HG02852 (cell line): ENCODE results near the gene AGBL5.
"Not testable (repeated sequence)": the region's sequence is repeated elsewhere in the genome, so short reads cannot be mapped to it uniquely, and the experiment has no call there.

Experiments used
- ATAC-seq: cut with Tn5 transposase; IDR thresholded peaks from one replicate; pipeline ENCODE4 v1.9.1; 2021; ENCODE audit warnings: mild to moderate bottlenecking, moderate library complexity; ENCODE audit not compliant: unreplicated experiment

AGBL5 gene

DNA sequence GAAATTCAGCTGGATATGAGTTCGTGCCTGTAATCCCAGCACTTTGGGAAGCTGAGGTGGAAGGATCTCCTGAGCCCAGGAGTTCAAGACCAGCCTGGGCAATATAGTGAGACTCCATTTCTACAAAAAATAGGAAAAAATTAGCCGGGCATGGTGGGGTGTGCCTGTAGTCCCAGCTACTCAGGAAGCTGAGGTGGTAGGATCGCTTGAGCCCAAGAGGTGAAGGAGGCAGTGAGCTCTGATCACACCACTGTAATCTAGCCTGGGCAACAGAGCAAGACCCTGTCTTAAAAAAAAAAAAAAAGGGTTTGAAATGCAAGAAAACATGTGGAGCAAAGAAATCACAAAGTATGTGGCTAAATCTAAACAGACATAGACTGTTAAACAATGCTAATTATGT is 57.6 kb downstream of the AGBL5 start:
- ATAC-seq = no peak

DNA sequence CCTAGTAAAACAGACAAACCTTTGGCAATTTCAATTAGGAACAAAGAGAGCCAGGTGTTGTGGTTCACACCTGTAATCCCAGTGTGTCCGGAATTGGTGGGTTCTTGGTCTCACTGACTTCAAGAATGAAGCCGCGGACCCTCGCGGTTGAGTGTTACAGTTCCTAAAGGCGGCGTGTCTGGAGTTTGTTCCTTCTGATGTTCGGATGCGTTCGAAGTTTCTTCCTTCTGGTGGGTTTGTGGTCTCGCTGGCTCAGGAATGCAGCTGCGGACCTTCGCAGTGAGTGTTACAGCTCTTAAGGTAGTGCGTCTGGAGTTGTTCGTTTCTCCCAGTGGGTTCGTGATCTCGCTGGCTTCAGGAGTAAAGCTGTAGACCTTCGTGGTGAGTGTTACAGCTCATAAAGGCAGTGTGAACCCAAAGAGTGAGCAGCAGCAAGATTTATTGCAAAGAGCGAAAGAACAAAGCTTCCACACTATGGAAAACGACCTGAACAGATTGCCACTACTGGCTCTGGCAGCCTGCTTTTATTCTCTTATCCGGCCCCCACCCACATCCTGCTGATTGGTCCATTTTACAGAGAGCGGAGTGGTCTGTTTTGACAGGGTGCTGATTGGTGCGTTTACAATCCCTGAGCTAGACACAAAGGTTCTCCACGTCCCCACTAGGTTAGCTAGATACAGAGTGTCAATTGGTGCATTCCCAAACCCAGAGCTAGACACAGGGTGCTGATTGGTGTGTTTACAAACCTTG is 59.3 kb downstream of the AGBL5 start:
- not testable (repeated sequence) for ATAC-seq

DNA sequence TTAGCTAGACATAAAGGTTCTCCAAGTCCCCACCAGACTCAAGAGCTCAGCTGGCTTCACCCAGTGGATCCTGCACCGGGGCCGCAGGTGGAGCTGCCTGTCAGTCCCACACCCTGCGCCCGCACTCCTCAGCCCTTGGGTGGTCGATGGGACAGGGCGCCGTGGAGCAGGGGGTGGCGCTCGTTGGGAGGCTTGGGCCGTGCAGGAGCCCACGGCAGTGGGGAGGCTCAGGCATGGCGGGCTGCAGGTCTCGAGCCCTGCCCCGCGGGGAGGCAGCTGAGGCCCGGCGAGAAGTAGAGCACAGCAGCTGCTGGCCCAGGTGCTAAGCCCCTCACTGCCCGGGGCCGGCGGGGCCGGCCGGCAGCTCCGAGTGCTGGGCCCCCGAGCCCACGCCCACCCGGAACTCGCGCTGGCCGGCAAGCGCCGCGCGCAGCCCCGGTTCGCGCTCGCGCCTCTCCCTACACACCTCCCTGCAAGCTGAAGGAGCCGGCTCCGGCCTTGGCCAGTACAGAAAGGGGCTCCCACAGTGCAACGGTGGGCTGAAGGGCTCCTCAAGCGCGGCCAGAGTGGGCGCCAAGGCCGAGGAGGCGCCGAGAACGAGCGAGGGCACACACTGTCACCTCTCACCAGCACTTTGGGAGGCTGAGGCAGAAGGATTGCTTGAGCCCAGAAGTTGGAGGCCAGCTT is 60.1 kb downstream of the AGBL5 start:
- ATAC-seq = not testable (repeated sequence)

DNA sequence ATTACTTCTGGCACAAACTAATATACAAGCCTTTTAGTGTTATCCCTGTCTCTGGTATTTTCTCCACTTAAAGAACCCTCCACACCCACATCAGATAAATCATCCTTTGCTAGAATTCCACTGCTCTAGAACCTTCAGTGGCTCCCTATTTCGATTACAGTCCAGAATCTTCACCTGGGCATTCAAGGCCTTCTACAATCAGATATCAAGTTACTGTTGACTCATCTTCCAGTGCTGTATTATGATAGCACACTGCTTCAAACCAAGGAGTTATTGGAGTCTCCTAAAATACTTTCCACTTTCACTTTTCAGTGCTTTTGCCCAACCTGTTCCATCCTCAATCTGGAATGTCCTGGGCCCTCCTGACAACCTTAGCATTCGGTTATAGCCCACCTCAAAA is 64.1 kb downstream of the AGBL5 start:
- no peak for ATAC-seq

DNA sequence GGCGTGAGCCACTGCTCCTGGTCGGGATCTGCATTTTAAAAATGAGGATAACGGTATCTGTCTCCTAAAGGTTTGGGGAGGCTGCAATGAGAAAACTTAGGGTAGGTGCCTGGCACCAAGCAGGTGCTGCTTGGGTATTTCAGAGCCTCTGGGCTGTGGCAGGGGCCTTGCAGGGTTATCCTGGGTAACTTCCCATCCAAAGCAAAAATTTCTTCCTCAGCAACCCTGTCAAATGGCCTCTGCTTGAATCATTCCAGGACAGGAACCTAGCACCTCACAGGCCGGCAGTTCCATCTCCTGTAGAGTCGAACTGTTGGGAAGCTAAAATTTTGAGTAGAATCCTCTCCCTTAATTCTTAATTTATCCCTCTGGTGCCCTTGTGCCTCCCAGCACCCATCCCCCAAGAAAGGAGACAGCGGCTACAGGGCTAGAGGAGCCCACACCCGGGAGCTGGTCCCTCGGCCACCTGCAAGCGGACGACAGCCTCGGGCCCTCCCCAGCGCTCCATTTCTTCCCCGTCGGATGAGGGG is 66.6 kb downstream of the AGBL5 start:
- no peak for ATAC-seq

DNA sequence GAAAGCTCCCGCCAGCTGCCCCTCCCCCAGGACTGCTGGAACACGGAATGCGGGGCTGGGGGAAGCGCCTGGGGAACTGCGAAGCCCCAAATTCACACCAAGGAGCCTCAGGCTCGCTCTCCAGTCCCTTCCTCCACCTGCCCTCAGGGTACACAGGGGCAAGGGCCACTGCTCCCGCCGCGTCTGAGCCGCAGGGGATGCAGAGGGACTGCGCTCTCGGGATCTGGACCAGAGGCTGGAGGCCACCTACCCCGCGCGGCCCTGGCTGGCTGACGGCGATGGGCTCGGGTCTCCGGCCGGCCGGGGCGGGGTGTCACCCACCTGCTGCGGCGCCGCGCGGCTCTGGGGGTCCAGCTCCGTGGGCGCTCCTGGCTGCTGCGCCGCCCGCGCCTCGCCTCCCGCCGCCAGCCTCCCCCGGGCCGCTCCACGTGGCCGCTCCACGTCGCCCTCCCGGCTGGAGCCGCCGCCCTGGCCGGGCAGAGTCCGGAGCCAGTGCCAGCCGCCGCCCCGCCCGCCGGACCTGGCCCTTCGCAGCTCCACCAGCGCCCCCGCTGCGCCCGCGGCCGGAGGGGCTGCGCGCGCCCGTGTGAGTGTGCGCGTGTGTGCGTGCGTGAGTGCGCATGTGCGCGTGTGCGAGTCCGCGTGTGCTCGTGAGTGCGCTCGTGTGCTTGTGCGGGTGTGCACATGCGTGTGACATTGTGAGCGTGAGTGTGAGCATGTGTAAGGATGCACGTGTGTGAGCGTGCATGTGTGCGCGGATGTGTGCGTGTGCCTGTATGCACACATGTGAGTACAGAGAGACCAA is 67.3 kb downstream of the AGBL5 start, which contains the start of gene CGREF1:
CGREF1 (minus strand) TSS at position 604 of the 805 bp plus-strand sequence. CDS start 14,762 bp downstream, outside the sequence.
- ATAC-seq = no peak

DNA sequence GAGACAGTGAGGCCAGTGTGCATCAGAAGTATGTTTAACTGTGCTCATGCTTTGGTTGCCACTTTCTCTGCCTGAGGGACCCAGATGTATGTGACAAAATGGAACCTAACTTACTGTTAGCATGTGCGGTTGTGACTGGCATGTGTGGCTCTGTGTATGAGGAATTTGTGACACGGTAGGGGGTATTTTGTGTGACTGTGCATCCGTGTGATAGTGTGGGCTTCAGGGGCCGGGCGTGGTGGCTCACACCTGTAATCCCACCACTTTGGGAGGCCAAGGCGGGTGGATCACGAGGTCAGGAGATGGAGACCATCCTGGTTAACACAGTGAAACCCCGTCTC is 67.8 kb downstream of the AGBL5 start:
- not testable (repeated sequence) for ATAC-seq
